Frontal cortex (tissue), 4 donors: ENCODE results near the gene NOXA1. TPM values are rescaled to one million over a fixed set of nuclear protein-coding genes. Genes with fewer than 3 reads are reported as not detected.

Source experiments
- DNase-seq, 2 donors: peaks; one replicate each; pipeline ENCODE4 v3.0.0; 2012; ENCODE audit warnings: low spot score in 2 of 2
- FAIRE-seq: peaks from 2 replicates; lab custom pipeline; 2012; peaks lifted over from hg19 to GRCh38; lab: Jason Lieb, UNC
- total RNA-seq: library from RNA; depleted of rRNA; stranded (reverse); fragments of >200 nt; gene quantifications from one replicate; pipeline ENCODE4 v1.2.3, GENCODE V29; 2014
- donor health status: control.
- donor health status: control.
- donor health status: control.

Gene NOXA1
- total RNA-seq, 1 donor from 2014 or later = 1.2 TPM

DNA sequence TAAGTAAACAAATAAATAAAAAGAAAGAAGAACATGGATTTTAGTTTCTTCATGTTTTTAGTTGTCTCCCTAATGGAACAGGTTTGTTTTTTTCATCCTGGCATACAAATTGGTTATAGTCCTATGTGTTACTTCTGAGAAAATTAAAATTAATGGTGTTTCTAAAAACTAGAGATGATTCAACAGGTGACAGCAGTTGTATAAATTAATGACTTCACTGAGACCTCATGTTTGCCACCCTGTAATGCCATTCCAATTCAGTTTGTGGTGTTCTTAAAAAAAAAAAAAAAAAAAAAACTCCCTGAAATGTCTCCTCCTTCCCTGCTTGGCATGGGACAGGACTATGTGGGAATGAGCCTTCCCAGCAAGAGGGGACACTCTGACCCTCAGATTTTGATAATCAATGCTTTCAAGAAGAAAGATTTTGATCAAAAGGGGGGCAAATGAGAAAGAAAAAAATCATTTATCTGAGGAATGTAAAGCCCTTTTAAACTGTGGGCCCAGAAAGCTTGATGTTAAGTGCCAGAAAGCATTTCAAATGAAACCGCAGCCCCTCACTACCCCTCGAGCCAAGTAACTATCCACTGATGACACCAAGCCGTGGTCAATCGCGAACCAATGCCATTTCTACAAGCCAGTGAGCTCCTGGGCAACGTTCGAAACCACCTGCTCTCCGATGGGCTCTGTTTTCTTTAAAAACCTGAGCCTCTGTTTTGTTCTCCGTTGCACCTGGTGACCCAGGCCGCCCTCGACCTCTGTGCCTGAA lies 1.2 kb upstream of the NOXA1 start:
- no peak for DNase-seq
- FAIRE-seq = no peak

DNA sequence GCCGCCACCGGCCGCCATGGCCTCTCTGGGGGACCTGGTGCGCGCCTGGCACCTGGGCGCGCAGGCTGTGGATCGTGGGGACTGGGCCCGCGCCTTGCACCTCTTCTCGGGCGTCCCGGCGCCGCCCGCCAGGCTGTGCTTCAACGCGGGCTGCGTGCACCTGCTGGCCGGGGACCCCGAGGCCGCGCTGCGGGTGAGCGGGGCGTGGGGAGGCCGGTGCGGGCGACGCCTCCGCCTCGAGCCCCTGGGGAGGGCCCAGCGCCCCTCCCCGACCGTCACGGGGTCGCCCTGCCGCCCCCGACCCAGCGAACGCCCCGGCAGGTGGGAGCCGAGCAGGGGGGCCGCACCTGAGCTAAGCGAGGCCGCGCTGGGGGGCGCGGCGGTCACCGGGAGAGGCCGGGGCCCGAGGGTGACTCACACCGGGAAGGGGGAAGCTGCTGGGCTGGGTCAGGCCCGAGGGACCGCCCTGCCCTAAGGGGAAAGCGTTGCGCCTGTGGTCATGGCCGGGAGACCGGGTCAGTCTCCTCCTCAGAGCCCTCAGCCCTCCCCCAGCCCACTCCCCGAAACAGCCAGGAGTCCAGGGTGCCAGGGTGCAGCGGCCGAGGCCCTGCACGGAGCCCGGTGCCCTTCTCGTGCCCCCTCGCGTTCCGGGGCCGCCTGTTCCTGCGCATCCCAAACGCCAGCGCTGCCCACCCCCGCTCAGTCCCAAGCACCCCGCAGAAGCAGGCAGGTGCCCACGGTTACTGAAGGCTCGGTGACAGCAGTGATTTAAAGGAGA lies 510 bp downstream of the NOXA1 start:
- DNase-seq (no peak), FAIRE-seq (no peak)

DNA sequence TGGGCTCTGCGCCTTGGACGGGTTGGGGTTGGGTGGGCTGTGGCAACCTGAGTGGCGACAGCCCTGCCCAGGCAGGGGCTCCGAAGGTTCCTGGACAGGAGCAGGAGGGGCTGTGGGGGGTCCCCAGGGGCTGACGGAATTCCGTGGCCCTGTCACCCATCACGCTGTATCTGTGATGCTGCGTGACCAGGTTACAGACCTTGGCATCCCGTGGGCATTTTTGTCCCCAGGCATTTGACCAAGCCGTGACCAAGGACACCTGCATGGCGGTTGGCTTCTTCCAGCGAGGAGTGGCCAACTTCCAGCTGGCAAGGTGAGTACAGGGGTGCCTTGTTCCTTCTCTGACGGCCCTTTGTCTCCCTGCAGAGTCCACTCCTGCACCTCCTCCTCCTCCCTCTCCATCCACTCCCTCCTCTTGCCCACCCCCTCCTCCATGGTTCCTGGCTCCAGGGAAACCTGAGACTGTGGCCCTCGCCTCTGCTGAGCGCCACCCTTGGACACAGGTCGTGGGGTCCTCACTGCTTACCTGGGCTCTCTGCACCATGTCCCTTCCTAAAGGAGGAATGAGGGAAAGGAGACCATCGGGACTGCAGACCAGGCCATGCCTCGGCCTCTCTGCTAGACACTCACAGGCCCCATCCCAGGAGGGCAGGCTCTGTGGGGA lies 3.0 kb downstream of the NOXA1 start:
- no peak for FAIRE-seq
- no peak for DNase-seq

DNA sequence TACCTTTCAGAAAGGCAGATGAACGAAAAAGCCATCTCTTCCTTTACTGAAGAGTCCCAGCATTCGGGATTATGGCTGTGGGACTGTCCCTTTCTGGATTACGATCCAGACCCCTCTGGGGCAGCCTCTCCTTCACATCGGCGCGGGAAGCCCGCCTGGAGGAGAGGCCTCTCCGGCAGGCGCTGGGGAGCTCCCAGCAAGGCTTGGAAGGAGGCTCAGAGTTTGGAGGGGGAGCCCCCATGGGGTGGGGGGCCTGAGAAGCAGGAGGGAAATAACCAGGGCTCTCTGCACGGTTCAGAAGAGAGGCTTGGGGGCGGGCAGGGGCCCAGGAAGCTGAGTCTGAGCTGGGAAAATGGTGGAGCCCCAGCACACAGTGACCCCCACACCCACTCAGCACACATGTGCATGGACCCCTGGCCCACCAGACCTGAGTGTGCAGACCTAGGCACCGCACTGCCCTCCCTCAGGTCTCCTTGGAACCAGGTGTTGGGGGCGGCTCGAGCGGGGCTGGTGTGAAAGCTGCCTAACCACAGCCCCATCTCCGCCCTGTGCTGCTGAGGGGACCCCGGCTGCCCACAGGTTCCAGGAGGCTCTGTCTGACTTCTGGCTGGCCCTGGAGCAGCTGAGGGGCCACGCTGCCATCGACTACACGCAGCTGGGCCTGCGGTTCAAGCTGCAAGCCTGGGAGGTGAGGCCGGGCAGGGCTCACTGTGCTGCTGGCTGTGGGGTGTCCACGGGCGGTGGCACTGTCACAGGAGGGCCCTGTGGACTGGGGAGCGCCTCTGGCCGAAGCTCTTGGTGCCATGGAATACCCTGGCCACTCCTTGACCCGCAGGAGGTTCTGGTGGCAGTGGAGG lies 4.5 kb downstream of the NOXA1 start:
- DNase-seq (no peak), FAIRE-seq (no peak)

DNA sequence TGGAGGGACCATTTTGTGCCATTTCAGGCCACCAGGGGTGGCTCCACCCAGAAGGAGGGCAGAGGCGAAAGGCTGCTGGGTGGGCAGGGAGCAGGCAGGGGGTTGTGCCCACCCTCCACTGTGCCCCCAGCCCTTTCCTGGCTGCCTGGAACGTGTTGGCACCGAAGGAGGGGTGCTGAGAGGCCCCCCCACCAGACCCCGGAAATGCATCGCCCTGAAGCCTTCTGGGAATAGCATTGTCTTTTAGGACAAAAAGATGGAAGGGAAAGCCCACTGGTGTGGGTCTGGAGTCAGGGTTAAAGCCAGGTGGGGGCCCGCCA lies 5.1 kb downstream of the NOXA1 start:
- no peak for DNase-seq
- FAIRE-seq = no peak

DNA sequence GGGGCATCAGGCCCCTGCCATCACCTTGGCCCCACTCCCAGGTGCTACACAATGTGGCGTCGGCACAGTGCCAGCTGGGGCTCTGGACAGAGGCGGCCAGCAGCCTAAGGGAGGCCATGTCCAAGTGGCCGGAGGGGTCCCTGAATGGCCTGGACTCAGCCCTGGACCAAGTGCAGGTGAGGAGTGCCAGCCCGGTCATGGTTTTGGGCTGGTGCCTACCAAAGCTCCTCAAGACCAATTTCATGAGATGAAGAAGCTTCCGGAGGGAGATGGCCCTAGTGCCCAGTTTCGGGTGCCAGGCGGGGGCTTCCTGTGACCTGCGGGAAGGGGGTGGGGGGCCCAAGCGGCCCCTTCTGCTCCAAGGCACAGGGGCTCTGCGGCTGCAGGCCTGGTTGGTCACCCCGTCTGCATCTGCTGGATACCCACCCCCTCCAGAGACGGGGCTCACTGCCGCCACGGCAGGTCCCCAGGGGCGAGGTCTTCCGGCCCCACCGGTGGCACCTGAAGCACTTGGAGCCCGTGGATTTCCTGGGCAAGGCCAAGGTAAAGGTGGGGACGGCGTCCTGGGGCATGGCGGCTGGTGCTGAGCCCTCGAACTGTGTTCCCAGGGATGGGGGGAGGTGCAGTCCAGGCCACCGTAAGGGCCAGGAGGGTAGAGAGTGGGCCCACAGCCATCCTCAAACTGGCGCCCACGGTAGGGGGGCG lies 5.8 kb downstream of the NOXA1 start:
- no peak for DNase-seq

DNA sequence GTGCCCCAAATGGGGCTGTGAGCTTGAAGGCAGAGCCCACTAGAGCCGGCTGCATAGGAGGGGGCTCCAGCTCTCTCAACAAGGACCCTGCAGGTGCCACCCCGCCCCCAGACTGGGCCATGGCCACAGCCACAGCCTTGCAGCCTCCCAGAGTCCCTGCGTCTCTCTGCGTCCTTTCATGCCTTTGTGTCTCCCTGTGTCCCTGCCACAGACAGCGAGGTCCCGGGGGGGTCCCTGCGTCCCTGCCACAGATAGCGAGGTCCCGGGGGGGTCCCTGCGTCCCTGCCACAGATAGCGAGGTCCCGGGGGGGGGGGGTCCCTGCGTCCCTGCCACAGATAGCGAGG lies 6.3 kb downstream of the NOXA1 start:
- FAIRE-seq = no peak
- DNase-seq = no peak

More for the DNA sequence above, 5.8 kb downstream of the NOXA1 start:
- FAIRE-seq = no peak

DNA sequence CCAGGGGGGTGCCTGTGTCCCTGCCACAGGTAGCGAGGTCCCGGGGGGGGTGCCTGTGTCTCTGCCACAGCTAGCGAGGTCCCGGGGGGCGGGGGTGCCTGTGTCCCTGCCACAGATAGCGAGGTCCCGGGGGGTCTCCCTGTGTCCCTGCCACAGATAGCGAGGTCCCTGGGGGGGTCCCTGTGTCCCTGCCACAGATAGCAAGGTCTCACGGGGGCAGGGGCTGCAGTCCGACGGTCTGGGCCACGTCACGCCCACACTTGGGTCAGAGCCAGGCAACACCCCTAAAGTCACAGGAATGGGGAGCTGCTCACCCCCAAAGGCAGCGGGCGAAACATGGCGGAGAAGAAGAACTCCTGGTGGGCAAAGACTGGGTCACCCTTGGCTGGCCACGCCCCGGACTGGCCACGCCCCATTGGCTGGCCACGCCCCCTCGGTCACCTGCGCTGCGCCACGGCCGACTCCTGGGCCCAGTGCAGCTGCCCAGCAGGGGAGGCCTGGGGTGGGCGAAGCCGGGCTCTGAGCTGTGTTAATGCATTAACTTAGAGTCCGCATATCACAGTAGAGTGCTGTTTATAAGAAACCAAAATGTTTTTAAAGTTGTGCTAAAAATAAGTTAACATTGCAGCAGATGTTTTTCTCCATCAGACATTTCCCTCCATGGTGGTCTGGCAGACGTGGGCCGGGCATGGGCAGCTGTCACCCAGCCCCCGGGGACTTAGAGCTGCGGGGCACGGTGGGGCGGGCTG lies 7.0 kb downstream of the NOXA1 start:
- DNase-seq (no peak), FAIRE-seq (no peak)

DNA sequence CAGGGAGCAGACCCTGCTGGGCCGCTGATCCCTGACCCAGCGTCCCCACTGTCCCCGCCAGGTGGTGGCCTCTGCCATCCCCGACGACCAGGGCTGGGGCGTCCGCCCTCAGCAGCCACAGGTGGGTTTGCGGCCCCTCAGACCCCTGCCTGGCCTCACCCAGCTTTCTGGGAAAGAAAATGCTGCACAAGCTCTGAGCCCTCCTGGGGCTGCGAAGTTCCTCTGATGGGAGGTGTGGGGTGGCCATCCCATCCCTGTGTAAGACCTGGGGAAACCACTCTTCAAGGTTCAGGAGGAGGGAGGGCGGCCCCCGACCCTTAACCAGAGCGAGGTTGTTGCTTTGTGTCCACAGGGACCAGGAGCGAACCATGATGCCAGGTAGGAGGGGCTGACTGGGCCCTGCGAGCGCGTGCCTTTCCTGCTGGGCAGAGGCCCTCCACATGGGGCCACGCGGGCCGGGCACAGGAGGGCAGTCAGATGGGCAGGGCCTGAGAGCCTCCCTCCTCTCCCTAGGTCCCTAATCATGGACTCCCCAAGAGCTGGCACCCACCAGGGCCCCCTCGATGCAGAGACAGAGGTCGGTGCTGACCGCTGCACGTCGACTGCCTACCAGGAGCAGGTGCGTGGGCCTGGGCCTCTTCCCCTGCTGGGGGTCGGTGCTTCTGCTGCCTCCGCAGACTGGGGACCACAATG lies 7.7 kb downstream of the NOXA1 start:
- FAIRE-seq (no peak), DNase-seq (no peak)

DNA sequence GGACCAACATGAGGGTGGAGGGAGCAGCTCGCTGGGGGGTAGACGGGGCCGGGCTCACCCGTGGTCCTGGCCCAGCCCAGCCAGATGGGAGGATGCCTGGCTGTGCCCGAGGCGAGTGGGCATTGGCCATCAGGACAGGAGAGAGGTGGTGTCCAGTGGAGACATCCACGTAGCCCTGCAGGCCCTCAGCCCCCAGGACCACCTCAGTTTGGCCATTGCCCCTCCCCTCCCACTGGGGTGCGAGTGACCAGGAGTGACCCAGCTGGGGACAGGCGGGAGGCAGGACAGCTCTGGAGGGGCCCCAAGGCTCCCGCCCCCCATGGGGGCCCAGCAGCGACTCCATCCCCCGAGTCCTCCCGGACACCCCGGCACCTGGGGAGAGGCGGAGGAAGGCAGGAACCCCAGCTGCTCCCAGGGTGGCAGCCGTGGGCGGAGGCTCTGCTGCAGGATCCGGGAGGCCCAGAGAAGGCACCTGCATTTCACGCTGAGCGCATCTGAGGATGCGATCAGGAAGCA lies 8.3 kb downstream of the NOXA1 start:
- FAIRE-seq (no peak), DNase-seq (no peak)

DNA sequence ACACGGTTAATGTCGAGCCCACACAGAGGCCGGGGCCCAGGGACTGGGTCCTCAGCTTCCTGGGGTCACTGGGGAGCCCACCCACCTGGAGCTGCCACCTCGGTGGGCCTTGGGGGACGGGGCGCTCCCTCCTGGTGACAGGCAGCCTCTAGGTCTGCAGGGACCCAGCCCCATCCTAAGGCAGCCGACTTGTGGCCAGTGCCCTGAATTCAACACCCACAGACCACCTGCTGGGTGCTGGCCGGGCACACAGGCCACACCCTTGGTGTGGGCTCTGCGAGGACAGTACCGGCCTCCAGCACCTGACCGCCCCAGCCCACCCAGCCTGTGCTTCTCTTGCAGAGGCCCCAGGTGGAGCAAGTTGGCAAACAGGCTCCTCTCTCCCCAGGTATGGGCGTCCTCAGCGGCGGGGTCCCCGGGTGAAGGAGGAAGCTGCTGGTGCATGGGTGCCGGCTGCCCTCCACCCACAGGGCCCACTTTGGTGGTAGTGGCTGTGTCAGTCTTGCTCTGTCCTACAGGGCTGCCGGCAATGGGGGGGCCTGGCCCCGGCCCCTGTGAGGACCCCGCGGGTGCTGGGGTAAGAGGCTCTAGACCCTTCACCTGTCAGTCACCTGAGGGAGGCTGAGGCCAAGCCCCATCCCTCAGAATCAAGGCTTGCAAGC lies 9.6 kb downstream of the NOXA1 start:
- FAIRE-seq (no peak), DNase-seq (no peak)

DNA sequence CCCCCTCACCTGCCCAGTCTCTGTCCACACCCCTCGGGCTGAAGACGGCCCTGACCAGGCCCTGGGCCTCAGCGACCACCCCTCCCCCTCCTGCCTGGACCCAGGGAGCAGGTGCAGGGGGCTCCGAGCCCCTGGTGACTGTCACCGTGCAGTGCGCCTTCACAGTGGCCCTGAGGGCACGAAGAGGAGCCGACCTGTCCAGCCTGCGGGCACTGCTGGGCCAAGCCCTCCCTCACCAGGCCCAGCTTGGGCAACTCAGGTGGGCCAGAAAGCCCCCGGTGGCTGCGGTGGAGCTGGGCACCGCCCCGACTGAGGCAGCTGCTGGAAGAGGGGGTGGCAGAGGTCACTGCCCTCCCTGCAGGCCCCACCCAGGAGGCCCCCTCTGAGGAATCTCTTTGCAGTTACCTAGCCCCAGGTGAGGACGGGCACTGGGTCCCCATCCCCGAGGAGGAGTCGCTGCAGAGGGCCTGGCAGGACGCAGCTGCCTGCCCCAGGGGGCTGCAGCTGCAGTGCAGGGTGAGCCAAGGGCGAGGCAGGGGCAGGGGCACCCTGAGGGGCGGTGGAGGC lies 10.2 kb downstream of the NOXA1 start:
- no peak for DNase-seq

DNA sequence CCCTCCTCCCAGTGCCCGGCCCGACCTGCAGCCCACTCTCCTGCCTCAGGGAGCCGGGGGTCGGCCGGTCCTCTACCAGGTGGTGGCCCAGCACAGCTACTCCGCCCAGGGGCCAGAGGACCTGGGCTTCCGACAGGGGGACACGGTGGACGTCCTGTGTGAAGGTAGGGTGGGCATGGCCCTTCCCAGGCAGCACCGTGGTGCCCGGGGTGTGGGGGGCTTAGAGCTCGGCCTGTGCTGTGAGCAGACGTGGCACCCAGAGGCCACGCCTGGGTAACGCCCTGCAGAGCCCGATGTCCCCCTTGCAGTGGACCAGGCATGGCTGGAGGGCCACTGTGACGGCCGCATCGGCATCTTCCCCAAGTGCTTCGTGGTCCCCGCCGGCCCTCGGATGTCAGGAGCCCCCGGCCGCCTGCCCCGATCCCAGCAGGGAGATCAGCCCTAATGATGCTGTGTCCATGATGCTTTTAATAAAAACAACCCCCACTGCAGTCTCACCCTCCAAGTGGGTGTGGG lies 10.8 kb downstream of the NOXA1 start:
- no peak for DNase-seq
- no peak for FAIRE-seq

More for the DNA sequence above, 10.2 kb downstream of the NOXA1 start:
- no peak for FAIRE-seq

DNA sequence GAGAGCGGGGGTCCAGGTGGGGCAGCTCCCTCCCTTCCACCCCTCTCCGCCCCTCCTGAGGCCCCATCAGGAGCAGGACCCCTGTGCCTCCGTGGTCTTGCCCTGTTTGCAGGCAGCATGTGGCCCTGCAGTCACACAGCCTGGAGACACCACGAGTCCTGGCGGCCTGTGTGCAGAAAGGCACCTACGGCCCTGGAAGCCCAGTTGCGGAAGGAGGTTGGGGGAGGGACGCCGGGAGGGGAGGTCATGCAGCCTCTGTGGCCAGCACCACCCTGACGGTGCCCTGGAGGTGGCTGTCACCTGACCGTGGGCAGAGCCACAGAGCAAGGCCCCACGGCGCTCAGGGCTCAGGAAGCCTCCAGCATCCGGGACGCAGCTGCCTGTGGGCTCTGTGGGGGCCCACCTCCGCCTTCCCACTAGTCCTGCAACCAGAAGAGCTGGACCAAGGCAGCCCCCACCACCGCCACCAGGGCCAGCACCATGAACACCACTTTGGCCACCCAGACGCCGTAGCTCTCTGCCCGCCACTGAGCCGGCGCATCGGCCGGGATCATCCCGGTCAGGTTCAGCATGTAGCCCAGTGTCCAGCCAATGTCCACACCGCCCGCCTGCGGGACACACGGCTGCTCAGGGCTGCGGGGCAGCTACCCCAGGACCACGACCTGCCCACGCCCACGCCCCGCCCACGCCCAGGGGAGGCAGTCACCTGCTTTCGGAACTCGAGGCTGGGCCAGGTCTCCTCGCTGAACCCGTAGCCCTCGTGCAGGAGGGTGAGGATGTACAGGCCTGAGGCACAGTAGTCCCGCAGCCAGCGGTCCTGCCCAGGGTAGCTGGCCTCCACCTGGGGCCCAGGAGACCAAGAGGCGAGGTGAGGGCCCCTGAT lies 11.5 kb downstream of the NOXA1 start:
- DNase-seq (no peak), FAIRE-seq (no peak)

DNA sequence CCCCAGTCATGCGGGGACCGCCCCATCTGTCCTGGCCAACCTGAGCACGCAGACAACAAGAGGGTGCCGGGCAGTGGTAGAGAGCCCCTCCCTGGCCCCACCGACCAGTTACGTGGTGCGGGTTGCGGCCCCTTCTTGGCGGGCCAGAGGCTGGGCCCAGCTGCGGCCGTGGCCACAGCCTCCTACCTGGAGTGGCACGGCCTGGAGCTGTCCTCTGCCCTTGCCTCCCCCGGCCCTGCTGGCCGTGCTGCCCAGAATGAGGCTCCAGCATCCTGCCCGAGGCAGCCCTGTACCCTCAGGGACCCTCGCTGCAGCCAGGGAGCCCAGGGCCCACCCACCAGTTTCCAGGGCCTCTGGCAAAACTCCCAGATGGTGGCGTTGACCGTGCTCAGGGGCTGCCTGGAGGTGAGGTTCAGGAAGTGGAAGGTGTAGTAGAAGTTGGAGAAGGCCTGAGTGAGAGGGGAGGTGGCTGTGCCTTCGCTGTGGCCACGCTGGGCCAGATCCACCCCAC lies 12.2 kb downstream of the NOXA1 start:
- FAIRE-seq (no peak), DNase-seq (no peak)
